ENCODE results near the gene ZNF436.

- TF ChIP-seq POLR2A (IDR thresholded peaks at IDR 0.05), result no peak
- TF ChIP-seq, protein P1, sequence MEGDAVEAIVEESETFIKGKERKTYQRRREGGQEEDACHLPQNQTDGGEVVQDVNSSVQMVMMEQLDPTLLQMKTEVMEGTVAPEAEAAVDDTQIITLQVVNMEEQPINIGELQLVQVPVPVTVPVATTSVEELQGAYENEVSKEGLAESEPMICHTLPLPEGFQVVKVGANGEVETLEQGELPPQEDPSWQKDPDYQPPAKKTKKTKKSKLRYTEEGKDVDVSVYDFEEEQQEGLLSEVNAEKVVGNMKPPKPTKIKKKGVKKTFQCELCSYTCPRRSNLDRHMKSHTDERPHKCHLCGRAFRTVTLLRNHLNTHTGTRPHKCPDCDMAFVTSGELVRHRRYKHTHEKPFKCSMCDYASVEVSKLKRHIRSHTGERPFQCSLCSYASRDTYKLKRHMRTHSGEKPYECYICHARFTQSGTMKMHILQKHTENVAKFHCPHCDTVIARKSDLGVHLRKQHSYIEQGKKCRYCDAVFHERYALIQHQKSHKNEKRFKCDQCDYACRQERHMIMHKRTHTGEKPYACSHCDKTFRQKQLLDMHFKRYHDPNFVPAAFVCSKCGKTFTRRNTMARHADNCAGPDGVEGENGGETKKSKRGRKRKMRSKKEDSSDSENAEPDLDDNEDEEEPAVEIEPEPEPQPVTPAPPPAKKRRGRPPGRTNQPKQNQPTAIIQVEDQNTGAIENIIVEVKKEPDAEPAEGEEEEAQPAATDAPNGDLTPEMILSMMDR (IDR thresholded peaks at IDR 0.05), result no peak
Observed at GRCh38 chr1:23403355-23403734, 33.7 kb upstream of the ZNF436 start.

Data from Peyer's patch (tissue), 4 donors.